ENCODE results near the gene RPS28.

DNA sequence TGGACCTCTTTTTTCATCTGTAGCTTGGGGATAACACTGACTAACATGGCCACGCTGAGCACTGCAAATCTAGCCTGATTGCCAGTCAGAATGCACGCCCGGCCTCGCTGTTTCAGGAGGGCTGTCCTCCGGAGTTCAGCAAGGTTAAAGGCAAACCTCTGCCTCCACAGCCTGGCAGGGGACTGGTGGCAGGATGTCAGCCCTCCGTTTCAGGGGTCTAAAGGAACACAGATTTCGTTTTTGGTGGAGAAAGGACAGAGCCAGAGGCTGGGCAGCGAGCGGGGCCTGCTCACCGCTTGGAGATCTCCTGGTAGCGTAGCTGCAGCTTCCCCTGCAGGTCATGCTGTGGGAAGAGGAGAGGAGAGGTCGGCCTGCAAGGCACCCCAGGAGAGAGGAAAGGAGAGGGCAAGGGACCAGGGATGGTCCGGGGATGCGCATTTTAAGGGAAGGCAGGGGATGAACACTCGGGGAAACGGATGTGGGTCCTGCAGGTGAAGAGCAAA is 681 bp upstream of the RPS28 start:
- TF ChIP-seq, protein P1, sequence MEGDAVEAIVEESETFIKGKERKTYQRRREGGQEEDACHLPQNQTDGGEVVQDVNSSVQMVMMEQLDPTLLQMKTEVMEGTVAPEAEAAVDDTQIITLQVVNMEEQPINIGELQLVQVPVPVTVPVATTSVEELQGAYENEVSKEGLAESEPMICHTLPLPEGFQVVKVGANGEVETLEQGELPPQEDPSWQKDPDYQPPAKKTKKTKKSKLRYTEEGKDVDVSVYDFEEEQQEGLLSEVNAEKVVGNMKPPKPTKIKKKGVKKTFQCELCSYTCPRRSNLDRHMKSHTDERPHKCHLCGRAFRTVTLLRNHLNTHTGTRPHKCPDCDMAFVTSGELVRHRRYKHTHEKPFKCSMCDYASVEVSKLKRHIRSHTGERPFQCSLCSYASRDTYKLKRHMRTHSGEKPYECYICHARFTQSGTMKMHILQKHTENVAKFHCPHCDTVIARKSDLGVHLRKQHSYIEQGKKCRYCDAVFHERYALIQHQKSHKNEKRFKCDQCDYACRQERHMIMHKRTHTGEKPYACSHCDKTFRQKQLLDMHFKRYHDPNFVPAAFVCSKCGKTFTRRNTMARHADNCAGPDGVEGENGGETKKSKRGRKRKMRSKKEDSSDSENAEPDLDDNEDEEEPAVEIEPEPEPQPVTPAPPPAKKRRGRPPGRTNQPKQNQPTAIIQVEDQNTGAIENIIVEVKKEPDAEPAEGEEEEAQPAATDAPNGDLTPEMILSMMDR (IDR thresholded peaks at IDR 0.05 in 8 of 11, conservative IDR thresholded peaks at IDR 0.05 in 3 of 11), result no peak
- TF ChIP-seq POLR2AphosphoS5 (IDR thresholded peaks at IDR 0.05) (no peak), POLR2A (IDR thresholded peaks at IDR 0.05) (no peak)

All from spleen (tissue), 7 donors.